Activated T-cell treated with anti-CD3 and anti-CD28 coated beads for 4 hours (primary cell): Measurements from ENCODE around the gene APOBEC3B.
A peak's percentile ranks its signal among the peaks of the same experiment; 100 is the strongest.
"Not testable (repeated sequence)": the region's sequence is repeated elsewhere in the genome, so short reads cannot be mapped to it uniquely, and the experiment has no call there.

Experiments
- DNase-seq: peaks from one replicate; pipeline ENCODE4 v3.0.0-alpha.2; 2020

The APOBEC3B gene

DNA sequence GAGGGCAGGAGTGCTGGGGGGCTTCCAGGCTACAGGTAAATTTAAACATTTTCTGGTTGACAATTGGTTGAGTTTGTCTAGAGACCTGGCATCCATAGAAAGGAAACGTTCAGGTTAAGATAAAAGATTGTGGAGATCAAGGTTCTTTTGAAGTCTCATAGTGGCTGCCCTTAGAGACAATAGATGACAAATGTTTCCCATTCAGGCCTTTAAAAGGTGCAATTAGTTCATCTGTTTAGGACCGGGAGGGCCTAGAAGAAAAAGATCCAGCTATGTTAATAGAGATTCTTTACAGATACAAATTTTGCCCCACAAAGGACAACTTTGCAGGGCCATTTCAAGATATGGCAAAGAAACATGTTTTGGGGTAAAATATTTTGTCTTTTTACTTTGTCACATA is 54.9 kb downstream of the APOBEC3B start:
- not testable (repeated sequence) for DNase-seq

DNA sequence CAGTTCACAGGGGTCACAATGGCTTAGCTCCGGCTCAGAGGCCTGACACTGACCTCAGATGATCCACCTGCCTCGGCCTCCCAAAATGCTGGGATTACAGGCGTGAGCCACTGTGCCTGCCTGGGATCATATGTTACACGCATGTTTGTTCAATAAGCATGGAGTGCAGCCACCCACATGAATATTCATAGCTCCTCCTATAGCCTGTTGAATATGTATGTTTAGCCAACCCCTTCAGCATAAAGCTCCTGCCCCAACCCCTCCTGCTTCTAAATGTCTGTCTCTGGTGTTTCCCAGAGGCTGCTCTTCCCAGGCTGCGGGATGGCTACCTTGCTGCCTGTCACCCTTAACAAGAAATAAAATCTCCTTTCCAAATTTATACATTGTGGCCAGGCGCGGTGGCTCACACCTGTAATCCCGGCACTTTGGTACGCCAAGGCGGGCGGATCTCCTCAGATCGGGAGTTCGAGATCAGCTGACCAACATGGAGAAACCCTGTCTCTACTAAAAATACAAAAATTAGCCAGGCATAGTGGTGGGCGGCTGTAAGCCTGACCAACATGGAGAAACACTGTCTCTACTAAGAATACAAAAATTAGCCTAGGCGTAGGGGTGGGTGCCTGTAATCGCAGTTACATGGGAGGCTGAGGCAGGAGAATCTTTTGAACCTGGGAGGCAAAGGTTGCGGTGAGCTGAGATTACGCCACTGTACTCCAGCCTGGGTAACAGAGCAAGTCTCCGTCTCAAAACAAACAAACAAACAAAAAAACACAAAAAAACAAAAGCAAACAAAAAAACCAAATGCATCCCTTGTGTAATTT is 57.4 kb downstream of the APOBEC3B start:
- no peak for DNase-seq

GRCh38 chr22:39040155-39040537 is 58.0 kb downstream of the APOBEC3B start:
- not testable (repeated sequence) for DNase-seq

DNA sequence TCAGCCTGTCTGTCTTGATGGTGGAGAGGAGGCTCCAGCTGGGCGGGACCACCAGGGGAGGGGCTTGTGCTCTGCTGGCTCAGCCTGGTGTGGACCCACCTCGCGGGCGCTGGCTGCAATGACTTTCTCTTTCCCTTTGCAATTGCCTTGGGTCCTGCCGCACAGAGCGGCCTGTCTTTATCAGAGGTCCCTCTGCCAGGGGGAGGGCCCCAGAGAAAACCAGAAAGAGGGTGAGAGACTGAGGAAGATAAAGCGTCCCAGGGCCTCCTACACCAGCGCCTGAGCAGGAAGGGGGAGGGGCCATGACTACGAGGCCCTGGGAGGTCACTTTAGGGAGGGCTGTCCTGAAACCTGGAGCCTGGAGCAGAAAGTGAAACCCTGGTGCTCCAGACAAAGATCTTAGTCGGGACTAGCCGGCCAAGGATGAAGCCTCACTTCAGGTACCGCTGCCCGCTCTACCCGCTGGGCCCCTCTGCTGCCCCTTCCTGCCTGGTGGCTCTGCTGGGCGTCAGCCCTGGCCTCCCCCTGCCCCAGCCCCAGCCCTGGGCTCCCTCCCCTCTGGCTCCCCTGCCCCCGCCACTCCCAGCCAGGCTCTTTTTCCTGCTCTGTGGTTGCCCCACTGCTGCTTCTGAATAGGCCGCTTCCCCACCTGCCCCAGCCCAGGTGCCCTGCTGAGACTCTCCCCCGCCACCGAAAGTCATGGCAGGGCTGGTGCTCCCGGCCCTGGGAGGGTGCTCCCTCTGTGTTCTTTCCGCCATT is 58.6 kb downstream of the APOBEC3B start, which contains the start of gene APOBEC3F:
Gene APOBEC3F (plus strand): TSS at position 327 of the 759 bp plus-strand sequence. CDS start 97 bp downstream, at position 424.
- DNase-seq = peak; percentile 25

DNA sequence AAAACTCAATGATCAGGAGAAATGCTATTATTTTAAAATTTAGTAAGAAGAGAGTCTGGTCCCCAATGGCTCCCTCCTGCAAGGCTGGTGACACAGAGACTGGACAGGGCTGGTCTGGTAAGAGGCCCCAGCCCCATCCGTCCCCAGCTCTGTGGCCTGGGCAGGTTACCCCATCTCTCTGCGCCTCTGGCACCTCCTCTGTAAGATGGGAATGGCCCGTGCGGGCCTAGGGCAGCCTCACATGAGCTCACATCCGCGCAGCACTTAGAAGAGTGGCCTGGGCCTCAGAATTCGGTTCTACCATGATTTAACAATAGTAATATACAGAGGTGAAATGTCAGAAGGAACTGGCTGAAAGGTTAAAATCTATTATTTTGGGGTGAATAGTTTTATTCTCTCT is 59.8 kb downstream of the APOBEC3B start:
- no peak for DNase-seq
